Dermis blood vessel endothelial cell (primary cell): ENCODE results near the gene ZNF407. TPM values are rescaled to one million over a fixed set of nuclear protein-coding genes. Genes with fewer than 3 reads are reported as not detected.
"Not testable (repeated sequence)": the region's sequence is repeated elsewhere in the genome, so short reads cannot be mapped to it uniquely, and the experiment has no call there.

Source experiments
- DNase-seq: peaks from one replicate; pipeline ENCODE4 v3.0.0; 2010
- total RNA-seq: library from RNA; depleted of rRNA; stranded (reverse); fragments of >200 nt; gene quantifications from 2 replicates; pipeline ENCODE4 v1.2.3, GENCODE V29; 2014

The ZNF407 gene
- total RNA-seq, 1 donor from 2014 or later: 22.8 TPM

DNA sequence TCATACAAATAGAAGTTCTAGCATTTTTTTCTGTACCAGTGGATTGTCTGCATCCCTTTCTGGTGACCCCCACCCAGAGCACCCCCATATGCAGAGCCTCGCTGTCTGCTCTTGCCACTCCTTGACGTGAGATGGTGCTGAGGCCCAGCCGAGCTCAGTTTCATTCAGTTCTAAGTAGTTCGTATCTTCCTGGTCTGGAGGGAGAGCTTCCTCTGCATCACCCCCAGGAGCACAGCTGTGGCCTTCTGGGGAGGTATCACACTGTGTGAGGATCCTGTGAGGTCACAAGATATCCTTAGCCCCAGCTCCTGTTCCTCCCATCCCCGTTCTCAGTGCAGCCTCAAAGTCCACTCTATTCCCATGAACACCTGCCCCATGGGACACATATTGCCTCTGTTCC lies 478.6 kb downstream of the ZNF407 start:
- DNase-seq: no peak

DNA sequence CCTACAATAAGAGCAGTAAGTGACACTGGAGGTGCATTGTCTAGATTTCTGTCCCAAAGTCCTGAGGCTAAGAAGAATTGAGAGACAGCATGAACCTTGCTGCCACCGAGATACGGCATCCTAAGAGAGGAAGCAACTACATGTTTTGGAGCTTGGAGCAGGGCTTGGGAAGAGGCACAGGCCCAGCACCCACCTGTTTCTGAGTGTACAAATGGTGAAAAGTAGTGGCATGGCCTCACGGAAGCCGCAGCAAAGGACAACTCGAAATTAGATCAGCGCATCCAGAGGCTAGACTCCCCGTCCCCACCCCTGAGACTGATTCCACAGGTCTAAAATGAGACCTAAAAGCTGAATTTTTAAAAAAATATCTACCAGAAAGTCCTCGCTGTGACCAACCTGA lies 483.8 kb downstream of the ZNF407 start:
- DNase-seq: no peak

DNA sequence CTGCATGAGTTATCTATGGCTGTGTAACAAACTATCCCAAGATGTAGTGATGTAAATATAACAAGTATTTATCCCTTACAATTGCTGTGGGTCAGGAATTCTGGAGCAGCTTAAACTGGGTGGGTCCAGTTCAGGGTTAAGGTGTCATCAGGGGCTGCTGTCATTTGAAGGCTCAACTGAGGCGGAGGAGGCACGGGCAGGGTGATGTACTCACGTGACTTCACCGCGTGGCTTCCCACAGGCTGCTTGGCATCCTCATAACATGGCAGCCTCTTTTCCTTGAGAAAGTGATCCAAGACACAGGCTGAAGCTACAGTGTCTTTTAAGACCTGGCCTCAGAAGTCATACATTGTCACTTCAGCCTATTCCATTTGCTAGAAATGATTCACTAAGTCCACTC lies 485.5 kb downstream of the ZNF407 start:
- DNase-seq: no peak

DNA sequence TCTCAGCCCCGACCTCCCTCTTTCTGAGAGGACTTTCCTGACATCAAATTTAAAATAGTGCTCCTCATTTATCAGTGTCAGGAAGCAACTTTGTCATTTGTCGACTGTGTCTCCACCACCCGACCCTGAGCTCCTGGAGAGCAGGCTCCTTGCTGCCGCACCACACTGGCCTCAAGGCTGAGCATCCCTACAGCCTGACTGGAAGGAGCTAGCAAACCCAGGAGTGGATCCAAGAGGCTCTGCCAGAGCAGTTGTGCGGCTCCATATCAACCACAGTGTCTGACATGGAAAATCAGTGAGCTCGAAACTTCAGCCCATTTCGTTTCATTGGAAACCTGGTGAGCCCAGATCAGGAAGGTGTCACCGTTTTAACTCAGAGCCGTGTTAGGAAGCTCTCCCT lies 486.1 kb downstream of the ZNF407 start:
- DNase-seq: no peak

DNA sequence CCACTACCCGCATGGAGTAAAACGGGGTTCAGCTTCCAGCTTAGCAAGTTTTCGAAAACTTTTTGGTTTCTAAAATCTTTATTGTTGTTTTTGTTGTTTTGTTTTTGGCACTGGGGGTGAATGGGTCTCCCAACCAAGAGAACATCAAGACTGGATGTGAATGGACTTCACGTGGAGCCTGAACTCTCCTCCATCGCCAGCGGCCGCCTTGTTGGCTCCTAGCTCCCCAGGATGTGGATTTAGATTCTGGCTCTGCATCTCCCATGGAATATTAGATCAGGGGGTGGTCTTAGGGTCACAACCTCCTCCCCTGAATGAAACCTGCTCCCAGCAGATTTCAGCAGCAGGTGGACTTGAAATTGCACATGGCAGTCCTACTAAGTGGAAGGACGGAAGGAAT lies 488.0 kb downstream of the ZNF407 start:
- DNase-seq: not testable (repeated sequence)

DNA sequence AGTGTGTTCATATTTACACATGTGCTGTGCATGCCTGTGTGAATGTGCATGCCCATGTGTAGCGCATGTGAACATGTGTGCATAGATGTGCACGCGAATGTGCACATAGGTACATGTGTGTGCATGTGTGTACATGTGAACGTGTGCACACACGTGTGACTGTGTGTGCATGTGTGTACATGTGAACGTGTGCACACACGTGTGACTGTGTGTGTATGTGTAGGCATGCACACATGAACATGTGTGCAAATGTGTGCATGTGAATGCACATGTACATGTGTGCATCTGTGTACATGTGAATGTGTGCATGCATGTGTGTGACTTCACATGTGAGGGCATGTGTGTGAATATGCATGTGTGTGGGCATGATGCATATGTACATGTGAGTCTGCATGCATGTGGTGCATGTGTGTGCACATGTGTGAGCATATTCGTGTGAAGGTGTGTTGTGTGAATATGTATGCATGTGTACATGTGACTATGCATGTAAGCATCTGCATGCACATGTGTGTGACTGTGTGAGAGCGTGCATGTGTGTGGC lies 488.9 kb downstream of the ZNF407 start:
- no peak for DNase-seq

DNA sequence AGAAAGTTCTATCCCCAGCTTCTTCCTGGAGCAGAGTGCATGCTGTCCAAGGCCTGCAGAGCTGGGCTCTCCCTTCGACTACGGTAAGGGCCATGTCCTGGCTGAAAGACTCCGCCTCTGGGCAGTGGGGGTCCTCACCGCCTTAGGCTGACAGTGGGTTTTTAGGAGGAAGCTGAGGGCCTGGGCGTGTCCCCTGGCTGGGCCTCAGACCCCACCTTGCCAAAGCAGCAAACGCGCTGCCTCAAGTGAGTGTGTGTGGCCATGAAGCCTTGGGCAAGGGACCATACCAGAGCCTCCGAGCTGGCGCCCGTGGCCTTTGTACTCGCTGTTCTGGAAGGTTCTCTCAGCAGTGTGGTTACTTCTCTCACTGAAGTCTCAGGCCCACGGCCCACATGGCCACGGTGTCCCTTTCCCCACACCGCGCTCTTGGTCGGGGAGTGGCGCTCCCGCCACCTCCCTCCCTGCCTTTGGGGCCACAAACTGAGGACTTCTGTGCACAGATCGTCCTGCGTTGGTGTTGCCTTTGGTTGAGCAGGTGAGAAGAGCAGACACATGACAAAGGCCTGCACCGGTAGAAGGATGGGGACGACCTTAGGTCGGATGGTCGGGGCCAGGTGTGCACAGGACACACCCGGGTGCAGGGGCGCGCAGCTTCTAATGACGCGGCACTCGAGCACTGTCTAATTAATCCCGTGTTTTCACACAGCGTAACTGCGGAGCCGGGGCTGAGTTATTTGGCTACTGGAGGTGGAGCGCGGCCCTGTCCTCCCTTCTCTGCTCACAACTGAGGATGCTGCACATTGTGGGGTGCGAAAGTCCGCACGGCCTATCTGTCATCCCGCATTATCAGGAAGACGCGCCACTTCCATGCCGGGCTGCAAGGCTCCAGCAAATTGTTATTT lies 489.7 kb downstream of the ZNF407 start:
- DNase-seq: no peak

DNA sequence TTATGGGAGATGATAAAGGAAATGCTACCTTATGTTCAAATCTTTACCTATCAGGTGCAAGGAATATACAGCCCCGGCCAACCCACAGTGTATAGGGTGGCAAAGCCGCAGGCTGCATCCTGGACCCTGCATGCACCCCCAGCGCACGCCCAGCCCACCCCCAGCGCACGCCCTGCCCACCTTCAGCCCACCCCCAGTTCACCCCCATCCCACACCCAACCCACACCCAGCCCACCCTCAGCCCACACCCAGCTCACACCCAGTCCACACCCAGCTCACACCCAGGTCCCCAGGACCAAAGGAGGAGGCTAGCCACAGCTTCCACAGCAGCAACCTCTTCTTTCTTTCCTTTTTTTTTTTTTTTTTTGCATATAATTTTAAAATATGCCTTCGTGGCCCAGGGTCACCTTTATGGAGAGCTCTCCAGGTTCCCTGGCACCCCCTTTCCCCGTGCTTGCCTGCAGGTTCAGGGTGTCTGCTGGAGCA lies 490.4 kb downstream of the ZNF407 start:
- DNase-seq: no peak

DNA sequence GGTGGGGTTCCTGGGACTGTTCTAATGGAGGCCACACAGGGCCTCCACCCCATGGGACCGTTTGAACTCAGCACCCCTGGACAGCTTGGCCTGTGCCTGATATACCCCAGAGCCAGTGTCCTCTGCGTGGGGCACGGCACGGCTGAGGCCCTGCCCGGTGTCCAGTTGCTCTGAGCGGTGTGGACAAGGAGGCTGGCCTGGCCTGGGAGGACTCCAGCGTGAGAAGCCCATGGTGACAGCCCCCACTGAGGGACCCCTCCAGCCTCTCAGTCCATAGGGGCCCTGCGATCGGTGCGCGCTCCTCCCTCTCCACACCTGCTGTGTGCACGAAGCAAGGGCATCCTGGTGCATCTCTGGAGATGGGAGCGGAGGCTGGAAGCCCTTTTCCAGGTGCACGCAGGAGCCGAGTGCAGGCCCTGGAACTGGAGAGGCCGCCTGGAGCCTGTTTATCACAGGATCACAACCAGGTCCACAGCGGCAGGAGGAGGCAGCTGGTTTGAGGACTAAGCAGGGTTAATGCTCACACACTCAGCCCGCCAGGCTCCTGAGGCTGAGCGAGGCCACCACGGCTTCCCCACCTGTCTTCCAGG lies 491.0 kb downstream of the ZNF407 start:
- no peak for DNase-seq

DNA sequence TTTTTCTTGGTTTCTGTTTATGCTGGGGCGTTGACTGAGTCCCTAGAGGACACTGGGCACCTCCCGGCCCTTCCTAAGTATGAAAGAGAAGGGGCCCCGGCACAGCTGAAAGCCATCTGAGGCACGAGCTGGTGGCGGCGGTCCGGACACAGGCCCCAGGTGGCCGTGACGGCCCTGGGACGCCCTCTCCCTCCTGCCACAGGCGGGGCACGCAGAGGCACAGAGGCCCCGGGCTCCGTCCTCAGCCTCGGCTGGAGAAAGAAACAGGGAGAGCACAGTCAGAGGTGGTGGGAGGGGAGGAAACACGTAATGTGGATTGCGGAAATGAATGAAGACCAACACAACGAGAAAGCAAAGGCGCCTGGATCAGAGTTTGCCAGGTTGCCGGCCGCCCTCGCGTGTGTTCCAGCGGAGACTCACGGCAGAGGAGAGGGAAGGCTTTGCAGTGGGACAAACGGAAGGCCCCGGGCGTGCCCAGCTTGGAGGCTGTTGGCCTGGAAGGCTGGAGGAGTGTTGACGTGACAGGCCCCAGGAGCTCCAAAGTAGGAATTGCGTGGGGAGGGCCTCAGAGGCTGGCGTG lies 492.2 kb downstream of the ZNF407 start:
- DNase-seq: no peak

DNA sequence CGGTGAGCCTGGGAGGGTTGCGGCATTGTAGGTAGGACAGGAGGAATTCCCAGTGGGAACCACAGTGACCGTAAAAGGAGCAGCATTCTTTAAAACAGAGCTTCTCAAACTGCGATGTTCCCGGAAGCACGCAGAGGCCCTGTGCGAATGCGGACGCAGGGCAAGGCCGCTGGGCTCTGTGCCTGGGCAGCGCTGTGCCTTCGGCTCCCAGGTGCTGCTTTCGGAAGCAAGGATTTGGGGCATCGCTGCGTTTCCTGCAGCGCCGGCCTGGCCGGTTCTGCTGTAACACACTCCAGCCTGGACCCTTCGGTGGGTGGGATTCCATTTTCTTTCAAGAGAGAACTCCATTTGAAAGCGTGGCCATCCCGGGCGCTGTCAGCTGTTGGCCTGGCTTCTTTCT lies 492.7 kb downstream of the ZNF407 start:
- DNase-seq: no peak

DNA sequence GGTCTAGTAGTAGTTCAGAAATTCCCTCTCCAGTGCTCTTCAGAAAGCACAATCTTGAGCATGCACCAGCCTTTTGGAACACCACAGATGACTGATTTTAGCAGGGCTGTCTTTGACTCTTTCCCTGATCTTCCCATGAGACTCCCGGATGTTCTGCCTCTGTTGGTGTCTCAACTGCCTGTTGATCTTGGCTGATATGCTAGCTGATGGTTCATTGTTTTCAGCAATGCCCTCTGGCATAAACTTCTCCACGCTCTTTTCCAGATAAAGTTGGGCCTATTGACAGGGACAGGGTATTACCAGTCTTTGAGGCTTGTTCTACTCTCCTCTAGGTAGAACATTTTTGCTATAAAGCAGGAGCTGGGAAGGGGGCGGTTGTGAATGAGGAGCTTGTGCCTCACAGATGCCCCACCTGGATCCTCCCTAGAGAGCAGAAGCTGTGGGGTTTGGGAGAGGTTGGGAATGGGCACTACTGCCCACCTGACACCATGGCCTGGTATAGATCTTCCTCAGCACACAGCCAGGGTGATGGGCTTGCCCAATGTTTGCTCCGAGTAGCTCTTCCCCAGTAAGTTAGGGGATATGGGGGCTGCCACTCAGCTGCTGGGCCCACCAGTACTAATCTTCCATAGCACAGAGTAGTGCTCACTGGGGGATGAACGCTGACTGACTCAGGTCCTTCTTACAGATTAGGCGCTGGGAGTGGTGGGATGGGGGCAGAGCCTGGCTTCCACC lies 500.0 kb downstream of the ZNF407 start:
- DNase-seq: no peak

DNA sequence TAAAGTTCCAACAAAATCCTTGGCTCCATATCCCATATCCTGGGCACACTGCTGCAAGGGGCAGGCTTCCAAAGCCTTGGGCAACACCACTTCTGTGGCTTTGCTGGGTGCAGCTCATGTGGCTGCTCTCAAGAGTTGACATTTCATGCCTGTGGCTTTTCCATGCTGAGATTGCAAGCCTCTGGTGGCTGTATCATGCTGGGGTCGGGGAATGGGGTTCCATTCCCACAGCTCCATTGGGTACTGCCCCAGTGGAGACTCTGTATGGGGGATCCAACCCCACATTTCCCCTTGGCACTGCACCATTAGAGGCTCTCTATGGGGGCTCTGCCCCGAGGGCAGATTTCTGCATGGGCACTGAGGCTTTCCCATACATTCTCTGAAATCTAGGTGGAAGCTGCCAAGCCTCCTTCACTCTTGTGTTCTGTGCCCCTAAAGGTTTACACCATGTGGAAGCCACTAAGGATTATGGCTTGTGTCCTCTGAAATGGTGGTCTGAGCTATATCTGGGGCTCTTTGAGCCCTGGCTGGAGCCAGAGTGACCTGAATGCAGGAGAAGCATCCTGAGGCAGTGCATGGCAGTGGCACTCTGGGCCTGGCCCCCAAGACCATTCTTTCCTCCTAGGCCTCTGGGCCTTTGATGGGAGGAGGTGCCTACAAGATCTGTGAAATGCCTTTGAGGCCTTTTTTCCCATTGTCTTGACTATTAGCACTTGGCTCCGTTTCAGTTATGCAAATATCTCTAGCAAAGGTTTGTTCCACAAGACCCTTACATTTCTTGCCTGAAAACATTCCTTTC lies 503.4 kb downstream of the ZNF407 start:
- DNase-seq: no peak

DNA sequence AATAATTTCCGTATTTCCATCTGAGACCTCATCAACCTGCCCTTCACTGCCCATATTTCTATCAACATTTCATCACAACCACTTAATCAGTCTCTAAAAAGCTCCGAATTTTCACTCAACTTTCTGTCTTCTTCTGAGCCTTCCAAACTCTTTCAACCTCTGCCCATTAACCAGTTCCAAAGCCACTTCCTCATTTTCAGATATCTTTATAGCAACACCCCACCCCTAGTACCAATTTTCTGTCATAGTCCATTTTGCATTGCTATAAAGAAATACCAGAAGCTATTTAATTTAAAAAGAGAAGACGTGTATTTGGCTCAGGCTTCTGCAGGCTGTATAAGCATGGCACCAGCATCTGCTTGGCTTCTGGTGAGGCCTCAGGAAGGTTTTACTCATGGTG lies 504.2 kb downstream of the ZNF407 start:
- DNase-seq: no peak

DNA sequence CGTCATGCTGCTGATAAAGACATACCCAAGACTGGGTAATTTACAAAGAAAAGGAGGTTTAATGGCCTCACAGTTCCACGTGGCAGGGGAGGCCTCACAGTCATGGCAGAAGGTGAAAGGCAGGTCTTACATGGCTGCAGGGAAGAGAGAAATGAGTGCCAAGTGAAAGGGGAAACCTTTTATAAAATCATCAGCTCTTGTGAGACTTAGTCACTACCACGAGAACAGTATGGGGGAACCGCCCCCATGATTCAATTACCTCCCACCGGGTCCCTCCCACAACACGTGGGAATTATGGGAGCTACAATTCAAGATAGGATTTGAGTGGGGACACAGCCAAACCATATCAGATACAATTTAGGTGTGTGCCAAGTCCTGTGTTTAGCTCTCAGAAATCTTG lies 506.4 kb downstream of the ZNF407 start:
- DNase-seq: not testable (repeated sequence)

DNA sequence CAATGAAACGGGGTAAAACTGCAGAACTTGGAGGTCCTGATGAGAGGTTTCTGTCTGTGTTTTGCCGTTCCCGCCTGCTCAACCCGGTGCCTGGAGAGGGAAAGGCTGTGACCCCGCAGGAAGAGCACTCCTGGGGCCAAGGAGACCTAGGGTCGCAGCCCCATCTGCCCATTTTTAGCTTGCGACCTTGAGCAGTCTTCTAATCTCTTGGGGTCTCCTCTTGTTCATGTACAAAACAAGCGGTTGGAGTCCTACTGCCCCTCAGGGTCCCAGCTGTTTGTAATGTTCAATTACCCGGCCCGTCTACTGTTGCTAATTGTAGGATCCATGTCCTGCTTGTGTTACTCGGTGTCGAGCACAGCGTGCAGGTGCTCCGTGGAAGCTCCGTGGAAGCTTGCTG lies 506.8 kb downstream of the ZNF407 start:
- no peak for DNase-seq

DNA sequence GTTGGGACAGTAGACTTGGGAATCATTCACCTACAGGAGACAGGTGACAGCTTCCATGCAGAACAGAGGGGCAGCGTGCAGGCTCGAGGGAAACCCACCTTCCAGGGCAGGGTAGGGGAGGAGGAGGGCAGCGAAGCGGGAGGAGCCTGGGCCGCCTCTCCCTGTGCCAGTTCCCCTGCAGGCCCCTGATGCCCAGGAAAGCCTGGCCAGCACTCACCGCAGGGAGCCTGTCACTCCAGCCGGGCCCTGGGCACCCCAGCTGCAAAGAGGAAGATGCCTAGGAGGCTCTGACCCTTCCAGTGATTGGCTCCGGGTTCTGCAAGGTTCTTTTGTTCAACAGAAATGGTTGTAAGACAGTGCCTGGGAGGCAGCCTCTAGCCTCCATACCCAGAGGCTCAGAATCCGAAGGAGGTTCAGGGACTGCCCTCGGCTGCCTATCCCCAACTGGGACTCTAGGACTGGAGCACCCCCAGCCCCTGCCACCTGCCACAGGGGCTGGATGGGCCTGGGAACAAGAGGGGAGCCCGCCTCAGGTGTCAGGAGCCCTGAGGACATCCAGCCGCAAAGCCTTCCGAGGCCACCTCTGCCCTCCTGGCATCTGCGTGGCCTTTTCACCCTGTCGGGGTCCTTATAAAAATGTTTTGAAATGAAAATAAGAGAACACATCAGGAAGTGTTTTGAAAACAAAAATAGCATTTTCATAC lies 508.0 kb downstream of the ZNF407 start:
- no peak for DNase-seq

DNA sequence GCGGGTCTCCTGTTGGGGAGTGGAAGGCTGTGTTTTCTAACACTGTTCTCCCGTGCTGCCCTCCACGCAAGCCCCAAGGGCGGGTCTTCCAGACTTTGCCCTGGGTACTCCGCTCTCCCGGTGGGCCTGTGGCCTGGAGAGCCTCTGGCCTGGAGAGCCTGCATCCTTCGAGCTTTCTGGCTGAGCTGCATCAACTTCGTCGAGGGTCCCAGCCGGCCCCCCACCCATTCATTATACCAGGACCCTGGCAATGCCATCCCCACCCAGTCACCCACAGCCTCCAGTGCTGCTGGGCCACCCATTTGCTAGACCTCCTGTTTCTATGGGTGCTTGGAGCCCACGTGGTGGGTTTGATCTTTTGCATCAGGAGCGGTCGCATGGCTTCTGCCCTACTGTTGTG lies 509.1 kb downstream of the ZNF407 start:
- no peak for DNase-seq

DNA sequence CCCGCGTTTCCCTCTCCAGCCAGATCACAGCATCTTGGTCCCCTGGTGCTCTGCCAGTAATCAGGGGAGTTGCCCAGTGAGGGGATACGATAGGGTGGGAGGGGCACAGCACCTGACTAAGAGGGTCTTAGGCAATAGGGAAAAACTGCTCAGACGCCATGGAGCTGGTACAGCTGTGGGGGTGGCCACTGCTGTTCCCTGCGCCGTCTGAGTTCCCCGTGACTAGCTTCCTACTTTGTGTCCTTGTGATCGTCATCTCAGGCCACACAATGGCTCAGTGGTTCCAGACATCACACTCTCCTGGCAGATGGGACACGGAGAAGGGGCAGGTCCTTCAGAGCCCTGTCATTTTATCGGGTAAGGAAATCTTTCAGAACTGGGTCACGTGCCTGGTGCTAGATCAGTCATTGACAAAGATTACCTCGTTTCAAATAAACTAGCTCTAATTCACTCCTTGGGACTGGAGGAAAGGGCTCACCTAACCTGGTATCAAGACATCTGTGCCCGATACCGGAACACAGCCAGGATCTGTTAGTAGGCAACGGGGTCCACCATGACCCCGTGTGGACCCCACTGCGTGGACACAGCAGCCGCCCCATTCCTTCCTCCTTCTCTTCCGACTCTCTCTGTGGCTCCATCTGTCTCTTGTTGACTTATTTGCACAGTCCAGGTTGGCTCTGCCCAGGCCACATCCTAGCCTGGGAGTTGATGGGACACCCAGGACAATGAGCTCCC lies 509.7 kb downstream of the ZNF407 start:
- no peak for DNase-seq

DNA sequence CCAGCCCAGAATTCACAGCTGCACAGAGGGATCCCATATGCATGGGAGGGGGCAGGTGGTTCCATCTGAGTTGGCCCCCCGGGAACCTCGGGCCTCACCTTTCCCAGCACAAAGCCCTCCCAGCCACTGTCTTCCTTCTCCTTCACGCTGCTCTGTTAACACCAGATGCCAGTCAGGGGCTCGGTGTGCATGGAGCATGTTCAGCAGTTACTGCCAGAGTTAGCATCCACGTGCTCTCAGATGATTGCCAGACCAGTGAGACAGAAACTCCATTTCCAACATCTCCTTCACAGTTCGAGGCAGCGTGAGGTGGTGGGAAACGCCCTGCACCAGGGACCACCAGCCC lies 510.2 kb downstream of the ZNF407 start:
- no peak for DNase-seq
